SK-N-SH (cell line): ENCODE results near the gene OVOL1. TPM values are rescaled to one million over a fixed set of nuclear protein-coding genes. Genes with fewer than 3 reads are reported as not detected.

ENCODE experiments used
- CTCF ChIA-PET: fragments of 300-600, 350-600 bp; formaldehyde crosslinking; extraction: SDS; loops from one replicate; lab custom pipeline; 2021; lab: Yijun Ruan, JAX
- POLR2A ChIA-PET: fragments of 350-600 bp; sonication (Branson Sonifier 250); formaldehyde crosslinking; extraction: SDS; loops from one replicate; lab custom pipeline; 2020; ENCODE audit warnings: antibody characterized with exemption, inconsistent platforms; lab: Yijun Ruan, JAX
- DNase-seq: peaks from one replicate; pipeline ENCODE4 v3.0.0; 2012
- H2AFZ ChIP-seq: fragments of 200-600 bp; sonication (generic); 2 replicates; pipeline ENCODE4 v1.8.1; 2016; ENCODE audit warnings: antibody characterized with exemption, mild to moderate bottlenecking, low read depth
- H3F3A ChIP-seq: fragments of 200-600 bp; sonication (generic); replicated peaks from 2 replicates; pipeline ENCODE3; 2016; ENCODE audit warnings: antibody characterized with exemption, mild to moderate bottlenecking; ENCODE audit not compliant: insufficient read depth
- H3K27ac ChIP-seq, 2 experiments: fragments of 200-500 bp in 1 of 2; fragments of 200-600 bp in 1 of 2; sonication (Bioruptor generic) in 1 of 2; sonication (generic), shearing (Covaris generic) in 1 of 2; 2 replicates each; pipeline versions ENCODE4 v1.5.1 to v1.6.1; 2014 to 2016; ENCODE audit warnings: low read depth in 2 of 2, inconsistent platforms in 1 of 2, low read length in 1 of 2, mild to moderate bottlenecking in 1 of 2, mixed read lengths in 1 of 2
- H3K27me3 ChIP-seq: fragments of 200-600 bp; sonication (generic), shearing (Covaris generic); 2 replicates; pipeline ENCODE4 v1.6.1; 2016; ENCODE audit warnings: mixed run types; ENCODE audit not compliant: insufficient read depth
- H3K36me3 ChIP-seq, 2 experiments: fragments of 200-500 bp in 1 of 2; fragments of 200-600 bp in 1 of 2; sonication (Bioruptor generic) in 1 of 2; sonication (generic) in 1 of 2; replicated peaks in 1 of 2; 2 replicates each; pipeline versions ENCODE3 to v1.5.1; 2014 to 2016; ENCODE audit warnings: low read length in 1 of 2, mild to moderate bottlenecking in 1 of 2; ENCODE audit not compliant: insufficient read depth in 2 of 2, control insufficient read depth in 1 of 2
- H3K4me1 ChIP-seq, 2 experiments: fragments of 200-500 bp in 1 of 2; fragments of 200-600 bp in 1 of 2; sonication (Bioruptor generic) in 1 of 2; sonication (generic), shearing (Covaris generic) in 1 of 2; 2 replicates each; pipeline versions ENCODE4 v1.5.1 to v1.6.1; 2014 to 2016; ENCODE audit warnings: low read depth in 1 of 2, low read length in 1 of 2, mixed run types in 1 of 2; ENCODE audit not compliant: insufficient read depth in 2 of 2, control insufficient read depth in 1 of 2
- H3K4me2 ChIP-seq: fragments of 200-600 bp; sonication (generic), shearing (Covaris generic); 2 replicates; pipeline ENCODE4 v1.6.1; 2017; ENCODE audit warnings: mixed run types
- H3K4me3 ChIP-seq, 2 experiments: fragments of 200-500 bp in 1 of 2; fragments of 200-600 bp in 1 of 2; sonication (Bioruptor generic) in 1 of 2; sonication (generic), shearing (Covaris generic) in 1 of 2; 2 replicates each; pipeline versions ENCODE4 v1.5.1 to v1.8.1; 2014 to 2016; ENCODE audit warnings: low read depth in 2 of 2, inconsistent platforms in 1 of 2, low read length in 1 of 2, mild to moderate bottlenecking in 1 of 2, mixed read lengths in 1 of 2, moderate library complexity in 1 of 2
- H3K79me2 ChIP-seq: fragments of 200-600 bp; sonication (generic); 2 replicates; pipeline ENCODE4 v1.8.1; 2017; ENCODE audit warnings: mild to moderate bottlenecking; ENCODE audit not compliant: insufficient read depth
- H3K9ac ChIP-seq: fragments of 200-600 bp; sonication (generic); 2 replicates; pipeline ENCODE4 v1.6.1; 2017; ENCODE audit warnings: mixed run types
- H3K9me2 ChIP-seq: fragments of 200-600 bp; sonication (generic); 2 replicates; pipeline ENCODE4 v1.6.1; 2017; ENCODE audit warnings: mixed run types
- H3K9me3 ChIP-seq: fragments of 200-600 bp; sonication (generic); 2 replicates; pipeline ENCODE4 v1.6.1; 2017; ENCODE audit warnings: mixed run types, mild to moderate bottlenecking, moderate library complexity
- H4K20me1 ChIP-seq: fragments of 200-600 bp; sonication (generic); 2 replicates; pipeline ENCODE4 v1.6.1; 2017; ENCODE audit warnings: mild to moderate bottlenecking, mixed run types; ENCODE audit not compliant: insufficient read depth
- FOXJ3 ChIP-seq: sonication (generic); formaldehyde crosslinking; IDR thresholded peaks from 2 replicates; pipeline ENCODE4 v1.5.1; 2020; ENCODE audit warnings: mild to moderate bottlenecking, missing genetic modification reagents
- GATA2 ChIP-seq: sonication (generic); formaldehyde crosslinking; IDR thresholded peaks from 2 replicates; pipeline ENCODE4 v1.5.0; 2020; ENCODE audit warnings: mild to moderate bottlenecking, missing genetic modification reagents
- RCOR1 ChIP-seq: fragments of 150-350 bp; IDR thresholded peaks from 2 replicates; pipeline ENCODE4 v1.6.1; 2017; ENCODE audit warnings: antibody characterized with exemption, low read length
- TCF12 ChIP-seq: IDR thresholded peaks from 2 replicates; pipeline ENCODE4 v1.4.0; 2012
- TEAD4 ChIP-seq: IDR thresholded peaks from 2 replicates; pipeline ENCODE4 v1.4.0; 2012; ENCODE audit warnings: mild to moderate bottlenecking, borderline replicate concordance; ENCODE audit not compliant: insufficient read depth
- WGBS: methylation state at CpG from one replicate; pipeline ENCODE4 v1.1.6; 2017; ENCODE audit warnings: low lambda C conversion rate; 5-methylcytosine and 5-hydroxymethylcytosine counted together
- polyA plus RNA-seq, 3 experiments: library from polyadenylated mRNA; depleted of rRNA; stranded (reverse); fragments of >200 nt; gene quantifications; 2 replicates each; pipeline ENCODE4 v1.2.3, GENCODE V29; 2012
- TF ChIP-seq, protein P1 (sequence below): IDR thresholded peaks from 2 replicates; pipeline ENCODE4 v1.4.0; 2012; ENCODE audit warnings: low read depth
- TF ChIP-seq, protein P2 (sequence below): IDR thresholded peaks from 2 replicates; pipeline ENCODE4; 2012

Gene OVOL1
- polyA plus RNA-seq, 1 of the 3 experiments (the other 2 are of a cell fraction) = not detected

DNA sequence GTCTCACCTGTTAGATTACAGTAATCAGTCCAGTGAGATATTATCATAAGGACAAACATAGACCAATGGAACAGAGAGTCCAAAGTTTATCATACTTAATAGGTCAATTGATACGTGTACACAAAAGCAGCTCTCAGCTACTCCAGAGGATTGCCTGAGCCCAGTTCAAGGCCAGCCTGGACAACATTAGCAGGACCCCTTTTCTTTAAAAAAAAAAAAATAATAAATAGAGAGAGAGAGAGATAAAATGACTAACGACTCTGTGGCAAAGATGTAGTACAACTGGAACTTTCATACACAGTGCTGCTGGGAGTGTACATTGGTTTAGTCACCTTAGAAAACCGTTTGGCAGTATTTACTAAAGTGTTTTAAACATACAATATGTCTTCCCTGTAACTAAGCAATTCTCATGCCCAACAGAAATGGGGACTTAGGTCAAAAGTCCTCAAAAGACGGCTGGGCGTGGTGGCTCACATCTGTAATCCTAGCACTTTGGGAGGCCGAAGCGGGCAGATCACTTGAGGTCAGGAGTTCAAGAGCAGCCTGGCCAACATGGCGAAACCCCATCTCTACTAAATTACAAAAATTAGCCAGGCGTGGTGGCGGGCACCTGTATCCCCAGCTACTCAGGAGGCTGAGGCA lies 57.5 kb downstream of the OVOL1 start:
- H3K27ac ChIP-seq = no peak overlapping the region
- no peaks in the 10 kb centered on the region for H3K79me2 ChIP-seq
- no peak overlapping the region for H3K9ac ChIP-seq
- WGBS = 85% methylated on average over 10 of the region's 10 CpGs
- no peak for DNase-seq
- ChIA-PET POLR2A (interaction anchor here (0.7 to 1.2 kb wide), 2 partner anchors 9 to 12 kb away, joined by 3 read pairs; no protein-coding TSS in a partner anchor), CTCF (interaction anchor here (1.6 kb wide), 2 partner anchors 40 to 144 kb away, joined by 3 to 4 read pairs; no protein-coding TSS in a partner anchor)
- no peaks in the 10 kb centered on the region for H3K9me3 ChIP-seq
- no peak overlapping the region for H2AFZ ChIP-seq
- TF ChIP-seq RCOR1 (no peak), TCF12 (no peak), FOXJ3 (CRISPR knock-in tag) (no peak), GATA2 (CRISPR knock-in tag) (no peak), TEAD4 (no peak)
- TF ChIP-seq, protein P1, sequence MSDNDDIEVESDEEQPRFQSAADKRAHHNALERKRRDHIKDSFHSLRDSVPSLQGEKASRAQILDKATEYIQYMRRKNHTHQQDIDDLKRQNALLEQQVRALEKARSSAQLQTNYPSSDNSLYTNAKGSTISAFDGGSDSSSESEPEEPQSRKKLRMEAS = no peak
- TF ChIP-seq, protein P2, sequence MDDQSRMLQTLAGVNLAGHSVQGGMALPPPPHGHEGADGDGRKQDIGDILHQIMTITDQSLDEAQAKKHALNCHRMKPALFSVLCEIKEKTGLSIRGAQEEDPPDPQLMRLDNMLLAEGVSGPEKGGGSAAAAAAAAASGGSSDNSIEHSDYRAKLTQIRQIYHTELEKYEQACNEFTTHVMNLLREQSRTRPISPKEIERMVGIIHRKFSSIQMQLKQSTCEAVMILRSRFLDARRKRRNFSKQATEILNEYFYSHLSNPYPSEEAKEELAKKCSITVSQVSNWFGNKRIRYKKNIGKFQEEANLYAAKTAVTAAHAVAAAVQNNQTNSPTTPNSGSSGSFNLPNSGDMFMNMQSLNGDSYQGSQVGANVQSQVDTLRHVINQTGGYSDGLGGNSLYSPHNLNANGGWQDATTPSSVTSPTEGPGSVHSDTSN = no peak
- peaks cover 7% of the 10 kb centered on the region for H3F3A ChIP-seq
- no peaks in the 10 kb centered on the region for H3K27me3 ChIP-seq
- H4K20me1 ChIP-seq = no peaks in the 10 kb centered on the region
- no peaks in the 10 kb centered on the region for H3K36me3 ChIP-seq
- H3K4me1 ChIP-seq = no peaks in the 10 kb centered on the region; a peak in 1 of 4 replicates
- H3K4me2 ChIP-seq = no peak overlapping the region
- no peaks in the 10 kb centered on the region for H3K9me2 ChIP-seq
- H3K4me3 ChIP-seq = no peak overlapping the region

Other genes starting within 250 kb of the OVOL1 start
- 92.1 and 167 TPM in 2 replicates for gene LTBP3, start 228.7 kb upstream of the OVOL1 start, polyA plus RNA-seq (2012; rRNA removed)
- gene ZNRD2, start 216.6 kb upstream of the OVOL1 start, polyA plus RNA-seq (2012; rRNA removed) = 62.5 and 78.1 TPM in 2 replicates
- gene FAM89B, start 214.5 kb upstream of the OVOL1 start, polyA plus RNA-seq (2012; rRNA removed) = 61.3 and 65.3 TPM in 2 replicates
- gene EHBP1L1, start 211.0 kb upstream of the OVOL1 start, polyA plus RNA-seq (2012; rRNA removed) = 35.1 and 48.7 TPM in 2 replicates
- gene KCNK7, start 191.3 kb upstream of the OVOL1 start, polyA plus RNA-seq (2012; rRNA removed) = 0.34 and 0.58 TPM in 2 replicates
- 28.9 and 31.1 TPM in 2 replicates for gene MAP3K11, start 172.8 kb upstream of the OVOL1 start, polyA plus RNA-seq (2012; rRNA removed)
- gene PCNX3, start 171.3 kb upstream of the OVOL1 start, polyA plus RNA-seq (2012; rRNA removed) = 23.8 and 33.7 TPM in 2 replicates
- gene SIPA1, start 149.0 kb upstream of the OVOL1 start, polyA plus RNA-seq (2012; rRNA removed) = 15.1 and 18.7 TPM in 2 replicates
- gene RELA, start 124.1 kb upstream of the OVOL1 start, polyA plus RNA-seq (2012; rRNA removed) = 28.1 and 49.5 TPM in 2 replicates
- gene KAT5, start 74.8 kb upstream of the OVOL1 start, polyA plus RNA-seq (2012; rRNA removed) = 44.5 and 51.9 TPM in 2 replicates
- gene RNASEH2C, start 66.3 kb upstream of the OVOL1 start, polyA plus RNA-seq (2012; rRNA removed) = 43.9 and 50.9 TPM in 2 replicates
- gene AP5B1, start 6.1 kb upstream of the OVOL1 start, polyA plus RNA-seq (2012; rRNA removed) = 3.8 and 4.6 TPM in 2 replicates
- 0.81 and 1.0 TPM in 2 replicates for gene SNX32, start 46.9 kb downstream of the OVOL1 start, polyA plus RNA-seq (2012; rRNA removed)
- gene CFL1, start 71.1 kb downstream of the OVOL1 start, polyA plus RNA-seq (2012; rRNA removed) = 2,761 and 4,252 TPM in 2 replicates
- 39.7 and 58.2 TPM in 2 replicates for gene MUS81, start 73.4 kb downstream of the OVOL1 start, polyA plus RNA-seq (2012; rRNA removed)
- 194 and 203 TPM in 2 replicates for gene EFEMP2, start 85.7 kb downstream of the OVOL1 start, polyA plus RNA-seq (2012; rRNA removed)
- 0.49 and 0.68 TPM in 2 replicates for gene CTSW, start 92.8 kb downstream of the OVOL1 start, polyA plus RNA-seq (2012; rRNA removed)
- 159 and 190 TPM in 2 replicates for gene FIBP, start 101.4 kb downstream of the OVOL1 start, polyA plus RNA-seq (2012; rRNA removed)
- 34.2 and 52.8 TPM in 2 replicates for gene CCDC85B, start 103.6 kb downstream of the OVOL1 start, polyA plus RNA-seq (2012; rRNA removed)
- 17.9 and 30.1 TPM in 2 replicates for gene FOSL1, start 113.3 kb downstream of the OVOL1 start, polyA plus RNA-seq (2012; rRNA removed)
- gene C11orf68, start 132.0 kb downstream of the OVOL1 start, polyA plus RNA-seq (2012; rRNA removed) = 54.4 and 65.3 TPM in 2 replicates
- 309 and 464 TPM in 2 replicates for gene DRAP1, start 132.4 kb downstream of the OVOL1 start, polyA plus RNA-seq (2012; rRNA removed)
- gene TSGA10IP, start 158.4 kb downstream of the OVOL1 start, polyA plus RNA-seq (2012; rRNA removed) = not detected in 2 replicates
- gene SART1, start 174.7 kb downstream of the OVOL1 start, polyA plus RNA-seq (2012; rRNA removed) = 39.2 and 73.6 TPM in 2 replicates
- gene EIF1AD, start 215.1 kb downstream of the OVOL1 start, polyA plus RNA-seq (2012; rRNA removed) = 28.9 and 31.4 TPM in 2 replicates
- 311 and 382 TPM in 2 replicates for gene BANF1, start 215.4 kb downstream of the OVOL1 start, polyA plus RNA-seq (2012; rRNA removed)
- 0.60 and 0.90 TPM in 2 replicates for gene CST6, start 224.9 kb downstream of the OVOL1 start, polyA plus RNA-seq (2012; rRNA removed)
- gene CATSPER1, start 239.4 kb downstream of the OVOL1 start, polyA plus RNA-seq (2012; rRNA removed) = 1.9 and 2.2 TPM in 2 replicates